Activated CD8-positive, alpha-beta T cell treated with anti-CD3 and anti-CD28 coated beads for 36 hours (primary cell): ENCODE results near the gene ARHGAP10. TPM values are rescaled to one million over a fixed set of nuclear protein-coding genes. Genes with fewer than 3 reads are reported as not detected.

Experiments used
- ATAC-seq: fragments of 200-7000 bp; cut with Tn5 transposase; one replicate; pipeline ENCODE4 v1.10.0; 2021; ENCODE audit warnings: mild to moderate bottlenecking, moderate library complexity
- CTCF ChIA-PET: fragments of 350-600 bp; sonication (Branson Sonifier 250); formaldehyde crosslinking; loops from one replicate; lab custom pipeline; 2021; ENCODE audit warnings: antibody characterized with exemption; lab: Charles Lee
- POLR2A ChIA-PET: fragments of 350-600 bp; sonication (Branson Sonifier 250); formaldehyde crosslinking; loops from one replicate; lab custom pipeline; 2021; ENCODE audit warnings: antibody characterized with exemption; lab: Charles Lee
- DNase-seq: peaks from one replicate; pipeline ENCODE4 v3.0.0-alpha.2; 2020
- H3K27ac Mint-ChIP-seq: one replicate; pipeline ENCODE4 v1.8.0; 2021; ENCODE audit warnings: mild to moderate bottlenecking, mixed read lengths
- H3K27me3 Mint-ChIP-seq: one replicate; pipeline ENCODE4 v1.8.0; 2021; ENCODE audit warnings: mixed read lengths
- H3K36me3 Mint-ChIP-seq: one replicate; pipeline ENCODE4 v1.8.0; 2021; ENCODE audit warnings: low read depth, mixed read lengths
- H3K4me1 Mint-ChIP-seq: one replicate; pipeline ENCODE4 v1.8.0; 2021; ENCODE audit warnings: low read depth, mixed read lengths
- H3K4me3 Mint-ChIP-seq: one replicate; pipeline ENCODE4 v1.8.0; 2021; ENCODE audit warnings: mild to moderate bottlenecking, moderate library complexity, mixed read lengths
- H3K9me3 Mint-ChIP-seq: one replicate; pipeline ENCODE4 v1.8.0; 2021; ENCODE audit warnings: mixed read lengths
- intact Hi-C: fragments of 100-400 bp; cut with micrococcal nuclease; formaldehyde crosslinking; loops from one replicate; pipeline ENCODE4 v1.10.0; 2022
- total RNA-seq, 2 experiments: library from RNA; stranded (reverse); gene quantifications; one replicate each; pipeline ENCODE4 v1.2.3, GENCODE V29; 2021
- TF ChIP-seq, protein P1 (sequence below): fragments of 200-600 bp; IDR thresholded peaks from one replicate; pipeline ENCODE4 v1.8.0; 2022; ENCODE audit warnings: antibody characterized with exemption, mild to moderate bottlenecking

The ARHGAP10 gene
- total RNA-seq, 2 experiments from 2014 or later = 4.0 to 5.1 TPM

DNA sequence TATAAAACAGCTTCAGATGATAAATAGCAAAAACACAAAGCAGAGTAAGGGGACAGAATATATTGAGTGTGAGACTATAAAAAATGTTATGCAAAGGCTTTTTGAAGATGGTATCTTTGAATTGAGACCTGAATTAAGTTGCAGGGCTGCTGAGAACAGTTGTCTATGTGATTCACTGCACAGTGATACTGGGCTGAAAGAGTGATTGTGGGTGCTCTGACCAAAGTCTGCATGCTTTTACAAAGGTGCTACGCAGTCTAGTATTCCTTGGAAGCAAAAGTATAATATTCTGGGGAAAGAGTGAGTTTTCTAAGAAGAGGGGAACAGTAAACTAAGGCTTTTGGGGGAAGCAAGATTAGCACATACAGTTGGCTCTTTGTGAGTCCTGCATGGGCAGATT, 234.0 kb downstream of the ARHGAP10 start:
- no peak overlapping the region for H3K4me3 Mint-ChIP-seq
- H3K27ac Mint-ChIP-seq = no peak overlapping the region
- ChIA-PET POLR2A (no interaction called here), CTCF (no interaction called here)
- H3K9me3 Mint-ChIP-seq = no peaks in the 10 kb centered on the region
- TF ChIP-seq, protein P1, sequence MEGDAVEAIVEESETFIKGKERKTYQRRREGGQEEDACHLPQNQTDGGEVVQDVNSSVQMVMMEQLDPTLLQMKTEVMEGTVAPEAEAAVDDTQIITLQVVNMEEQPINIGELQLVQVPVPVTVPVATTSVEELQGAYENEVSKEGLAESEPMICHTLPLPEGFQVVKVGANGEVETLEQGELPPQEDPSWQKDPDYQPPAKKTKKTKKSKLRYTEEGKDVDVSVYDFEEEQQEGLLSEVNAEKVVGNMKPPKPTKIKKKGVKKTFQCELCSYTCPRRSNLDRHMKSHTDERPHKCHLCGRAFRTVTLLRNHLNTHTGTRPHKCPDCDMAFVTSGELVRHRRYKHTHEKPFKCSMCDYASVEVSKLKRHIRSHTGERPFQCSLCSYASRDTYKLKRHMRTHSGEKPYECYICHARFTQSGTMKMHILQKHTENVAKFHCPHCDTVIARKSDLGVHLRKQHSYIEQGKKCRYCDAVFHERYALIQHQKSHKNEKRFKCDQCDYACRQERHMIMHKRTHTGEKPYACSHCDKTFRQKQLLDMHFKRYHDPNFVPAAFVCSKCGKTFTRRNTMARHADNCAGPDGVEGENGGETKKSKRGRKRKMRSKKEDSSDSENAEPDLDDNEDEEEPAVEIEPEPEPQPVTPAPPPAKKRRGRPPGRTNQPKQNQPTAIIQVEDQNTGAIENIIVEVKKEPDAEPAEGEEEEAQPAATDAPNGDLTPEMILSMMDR = no peak
- H3K36me3 Mint-ChIP-seq = peaks cover 3% of the 10 kb centered on the region
- intact Hi-C loops = no loop called here
- ATAC-seq (no peak), DNase-seq (no peak)
- no peaks in the 10 kb centered on the region for H3K4me1 Mint-ChIP-seq
- no peaks in the 10 kb centered on the region for H3K27me3 Mint-ChIP-seq

- ChIA-PET POLR2A (no interaction called here), CTCF (interaction anchor here (1.8 kb wide), 1 partner anchor 16 kb away, joined by 4 read pairs; no protein-coding TSS in a partner anchor)
- no peaks in the 10 kb centered on the region for H3K9me3 Mint-ChIP-seq
- ATAC-seq (no peak), DNase-seq (no peak)
- no peak overlapping the region for H3K27ac Mint-ChIP-seq
- peaks cover 4% of the 10 kb centered on the region for H3K36me3 Mint-ChIP-seq
- no peaks in the 10 kb centered on the region for H3K4me1 Mint-ChIP-seq
- intact Hi-C loops = no loop called here
- H3K4me3 Mint-ChIP-seq = no peak overlapping the region
- TF ChIP-seq, protein P1 = no peak
- no peaks in the 10 kb centered on the region for H3K27me3 Mint-ChIP-seq
These were observed 236.8 kb downstream of the ARHGAP10 start for GRCh38 chr4:147968641-147969040.

GRCh38 chr4:147969573-147970385, 237.9 kb downstream of the ARHGAP10 start:
- CTCF ChIA-PET = interaction anchor here (1.8 kb wide), 1 partner anchor 14 kb away, joined by 4 read pairs; no protein-coding TSS in a partner anchor
- intact Hi-C loops = no loop called here
- no peaks in the 10 kb centered on the region for H3K27me3 Mint-ChIP-seq
- no peak for DNase-seq
- peaks cover 2% of the 10 kb centered on the region for H3K9me3 Mint-ChIP-seq
- no peak overlapping the region for H3K4me3 Mint-ChIP-seq
- H3K36me3 Mint-ChIP-seq = peaks cover 10% of the 10 kb centered on the region
- ATAC-seq = no peak
- H3K4me1 Mint-ChIP-seq = no peaks in the 10 kb centered on the region
- no peak overlapping the region for H3K27ac Mint-ChIP-seq
- TF ChIP-seq, protein P1 = no peak
- POLR2A ChIA-PET = no interaction called here

- H3K9me3 Mint-ChIP-seq = peaks cover 2% of the 10 kb centered on the region
- H3K27me3 Mint-ChIP-seq = no peaks in the 10 kb centered on the region
- DNase-seq (no peak), ATAC-seq (no peak)
- TF ChIP-seq, protein P1 = no peak
- intact Hi-C loops = no loop called here
- H3K4me1 Mint-ChIP-seq = no peaks in the 10 kb centered on the region
- ChIA-PET POLR2A (no interaction called here), CTCF (no interaction called here)
- H3K36me3 Mint-ChIP-seq = peaks cover 10% of the 10 kb centered on the region
- no peak overlapping the region for H3K27ac Mint-ChIP-seq
- H3K4me3 Mint-ChIP-seq = no peak overlapping the region
These were observed 239.2 kb downstream of the ARHGAP10 start for GRCh38 chr4:147971116-147971515.

GRCh38 chr4:147975325-147975724, 243.4 kb downstream of the ARHGAP10 start:
- no peaks in the 10 kb centered on the region for H3K4me1 Mint-ChIP-seq
- ATAC-seq = no peak
- intact Hi-C loops = no loop called here
- POLR2A ChIA-PET = no interaction called here
- no peaks in the 10 kb centered on the region for H3K27me3 Mint-ChIP-seq
- H3K36me3 Mint-ChIP-seq = peaks cover 10% of the 10 kb centered on the region
- no peak overlapping the region for H3K27ac Mint-ChIP-seq
- peaks cover 8% of the 10 kb centered on the region for H3K9me3 Mint-ChIP-seq
- TF ChIP-seq, protein P1 = no peak
- DNase-seq = no peak
- no peak overlapping the region for H3K4me3 Mint-ChIP-seq
- CTCF ChIA-PET = interaction anchor here (2.5 kb wide), 1 partner anchor 12 kb away, joined by 9 read pairs; no protein-coding TSS in a partner anchor
